Measurements from ENCODE around the gene ACTR6.

DNA sequence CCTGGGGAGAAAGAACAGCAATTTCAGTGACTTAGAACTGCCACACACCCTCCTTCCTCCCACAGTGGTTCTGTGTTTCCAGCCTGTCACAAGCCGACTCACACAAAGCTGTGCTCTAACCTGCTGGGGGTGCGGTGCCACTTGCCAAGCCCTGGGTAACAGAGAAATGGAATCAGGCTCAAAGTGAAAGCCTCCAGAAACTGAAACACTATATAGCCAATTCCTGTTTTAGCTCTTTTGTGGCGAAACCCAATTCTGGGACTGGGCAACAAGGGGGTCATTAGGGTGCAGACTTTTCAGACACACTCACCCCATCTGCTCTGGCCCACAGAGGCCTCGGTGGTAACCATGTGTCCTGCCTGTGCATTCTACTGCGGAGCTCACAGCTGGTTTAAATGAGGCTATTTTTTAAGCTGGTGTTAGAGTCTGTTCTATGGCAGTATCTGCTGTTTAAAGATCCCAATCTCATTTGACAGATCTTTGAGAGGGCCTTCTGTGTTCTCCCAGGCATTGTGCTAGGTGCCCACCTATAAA is 15.2 kb upstream of the ACTR6 start:
- TF ChIP-seq, protein P1, sequence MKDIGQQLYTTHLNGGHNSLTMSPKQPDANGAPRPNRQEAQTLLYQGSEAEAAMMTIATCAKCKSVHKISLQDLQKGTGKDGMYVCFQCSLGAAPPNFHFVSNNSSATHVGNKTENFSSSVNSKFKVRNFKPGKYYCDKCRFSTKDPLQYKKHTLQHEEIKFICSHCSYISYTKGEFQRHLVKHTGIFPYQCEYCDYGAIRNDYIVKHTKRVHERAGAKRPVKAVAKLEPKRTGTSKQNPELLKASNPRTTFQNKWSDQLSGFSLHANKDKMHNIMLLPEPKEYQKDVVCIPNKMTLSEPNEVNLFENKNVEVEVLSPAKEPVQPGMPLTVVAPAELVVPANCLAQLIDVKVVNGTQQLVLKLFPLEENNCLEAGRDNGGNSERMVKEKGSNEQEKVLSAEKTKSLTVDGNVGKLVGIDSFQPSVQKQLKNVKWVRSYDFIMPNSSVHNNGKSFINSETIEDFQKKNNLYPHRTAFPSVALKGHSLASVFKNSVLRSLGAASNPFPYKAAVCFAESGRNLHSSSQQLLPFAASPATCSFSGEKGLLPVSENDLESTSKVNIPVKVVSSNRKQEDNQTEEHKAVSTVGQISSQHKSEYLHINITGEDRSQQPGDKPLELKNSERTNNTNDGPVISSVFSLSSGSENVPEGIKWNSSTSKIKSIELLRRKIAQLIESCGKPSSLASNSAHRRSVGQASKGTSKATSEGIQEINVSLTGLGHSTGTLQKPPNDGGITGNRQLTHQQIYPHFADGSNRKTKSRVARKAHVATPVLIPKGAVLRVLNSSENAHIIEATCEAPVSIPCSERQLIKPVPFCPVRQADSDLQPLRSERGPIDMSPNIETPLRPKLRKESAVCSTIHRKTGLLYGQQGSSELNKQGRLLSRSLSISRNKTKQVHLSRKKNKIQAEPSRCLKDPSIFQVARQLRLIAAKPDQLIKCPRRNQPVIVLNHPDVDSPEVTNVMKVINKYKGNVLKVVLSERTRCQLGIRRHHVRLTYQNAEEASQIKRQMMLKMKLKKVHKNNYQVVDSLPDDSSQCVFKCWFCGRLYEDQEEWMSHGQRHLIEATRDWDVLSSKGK (CRISPR knock-in tag; IDR thresholded peaks at IDR 0.05): no peak
- TF ChIP-seq NCOR1 (IDR thresholded peaks at IDR 0.05): no peak
- TF ChIP-seq, protein P2, sequence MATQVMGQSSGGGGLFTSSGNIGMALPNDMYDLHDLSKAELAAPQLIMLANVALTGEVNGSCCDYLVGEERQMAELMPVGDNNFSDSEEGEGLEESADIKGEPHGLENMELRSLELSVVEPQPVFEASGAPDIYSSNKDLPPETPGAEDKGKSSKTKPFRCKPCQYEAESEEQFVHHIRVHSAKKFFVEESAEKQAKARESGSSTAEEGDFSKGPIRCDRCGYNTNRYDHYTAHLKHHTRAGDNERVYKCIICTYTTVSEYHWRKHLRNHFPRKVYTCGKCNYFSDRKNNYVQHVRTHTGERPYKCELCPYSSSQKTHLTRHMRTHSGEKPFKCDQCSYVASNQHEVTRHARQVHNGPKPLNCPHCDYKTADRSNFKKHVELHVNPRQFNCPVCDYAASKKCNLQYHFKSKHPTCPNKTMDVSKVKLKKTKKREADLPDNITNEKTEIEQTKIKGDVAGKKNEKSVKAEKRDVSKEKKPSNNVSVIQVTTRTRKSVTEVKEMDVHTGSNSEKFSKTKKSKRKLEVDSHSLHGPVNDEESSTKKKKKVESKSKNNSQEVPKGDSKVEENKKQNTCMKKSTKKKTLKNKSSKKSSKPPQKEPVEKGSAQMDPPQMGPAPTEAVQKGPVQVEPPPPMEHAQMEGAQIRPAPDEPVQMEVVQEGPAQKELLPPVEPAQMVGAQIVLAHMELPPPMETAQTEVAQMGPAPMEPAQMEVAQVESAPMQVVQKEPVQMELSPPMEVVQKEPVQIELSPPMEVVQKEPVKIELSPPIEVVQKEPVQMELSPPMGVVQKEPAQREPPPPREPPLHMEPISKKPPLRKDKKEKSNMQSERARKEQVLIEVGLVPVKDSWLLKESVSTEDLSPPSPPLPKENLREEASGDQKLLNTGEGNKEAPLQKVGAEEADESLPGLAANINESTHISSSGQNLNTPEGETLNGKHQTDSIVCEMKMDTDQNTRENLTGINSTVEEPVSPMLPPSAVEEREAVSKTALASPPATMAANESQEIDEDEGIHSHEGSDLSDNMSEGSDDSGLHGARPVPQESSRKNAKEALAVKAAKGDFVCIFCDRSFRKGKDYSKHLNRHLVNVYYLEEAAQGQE (IDR thresholded peaks at IDR 0.05; ENCODE audit: borderline replicate concordance): no peak
- TF ChIP-seq, protein P2 (CRISPR knock-in tag; IDR thresholded peaks at IDR 0.05; ENCODE audit: low read depth): no peak

Measured in K562 (cell line).